Aorta (tissue), 5 donors: ENCODE results near the gene GALNT14. TPM values are rescaled to one million over a fixed set of nuclear protein-coding genes. Genes with fewer than 3 reads are reported as not detected.

Experiments
- ATAC-seq: fragments of 200-7000 bp; cut with Tn5 transposase; one replicate; pipeline ENCODE4 v1.9.1; 2022; ENCODE audit warnings: moderate library complexity; ENCODE audit not compliant: low FRiP score
- DNase-seq, 2 donors: peaks; one replicate each; pipeline ENCODE4 v3.0.0-alpha.2; 2020
- H3K27ac ChIP-seq, 2 donors: one replicate each; pipeline ENCODE4 v1.5.1; 2013; ENCODE audit warnings: low read length in 2 of 2, mild to moderate bottlenecking in 2 of 2, moderate library complexity in 2 of 2, control low read depth in 1 of 2, inconsistent platforms in 1 of 2, low read depth in 1 of 2
- H3K27me3 ChIP-seq, 2 donors: one replicate each; pipeline ENCODE4 v1.6.1; 2013; ENCODE audit warnings: control low read depth in 1 of 2, low read length in 1 of 2, mild to moderate bottlenecking in 1 of 2, moderate library complexity in 1 of 2; ENCODE audit not compliant: insufficient read depth in 2 of 2, control insufficient read depth in 1 of 2
- H3K36me3 ChIP-seq, 2 donors: one replicate each; pipeline ENCODE4 v1.6.1; 2013; ENCODE audit warnings: control low read depth in 1 of 2, low read length in 1 of 2, mild to moderate bottlenecking in 1 of 2; ENCODE audit not compliant: insufficient read depth in 2 of 2, control insufficient read depth in 1 of 2
- H3K4me1 ChIP-seq, 2 donors: one replicate each; pipeline ENCODE4 v1.6.1; 2013; ENCODE audit warnings: low read length in 2 of 2, control low read depth in 1 of 2, mild to moderate bottlenecking in 1 of 2, moderate library complexity in 1 of 2; ENCODE audit not compliant: insufficient read depth in 2 of 2, control insufficient read depth in 1 of 2
- H3K4me3 ChIP-seq, 2 donors: one replicate each; pipeline ENCODE4 v1.5.1; 2013; ENCODE audit warnings: low read length in 2 of 2, control low read depth in 1 of 2, mild to moderate bottlenecking in 1 of 2
- H3K9me3 ChIP-seq: one replicate; pipeline ENCODE4 v1.6.1; 2013; ENCODE audit warnings: mild to moderate bottlenecking, low read length; ENCODE audit not compliant: control insufficient read depth
- WGBS, 2 donors: extraction: QIAGEN DNeasy Blood & Tissue Kit; methylation state at CpG; one replicate each; pipeline ENCODE4 v1.1.7; 2013; 5-methylcytosine and 5-hydroxymethylcytosine counted together
- intact Hi-C, 2 donors: fragments of 100-400 bp; cut with DNase I; formaldehyde crosslinking; loops; one replicate each; pipeline versions ENCODE4 v1.14.2 to v1.15.0; 2022
- polyA plus RNA-seq, 2 donors: library from polyadenylated mRNA; stranded (reverse); fragments of 200-250 nt; gene quantifications; one replicate each; pipeline ENCODE4 v1.2.3, GENCODE V29; 2013
- total RNA-seq, 2 donors: library from RNA; stranded (reverse); fragmentation: NEBNext Ultra II Directional; extraction: Animal tissue kit (Norgen Biotek cat#: 25700); gene quantifications; one replicate each; pipeline ENCODE4 v1.2.1, GENCODE V29; 2021
- donor health status: healthy with polysubstance abuse.
- donor health status: Bipolar disorder and iron deficiency.
- donor health status: DM: no; HTN: no; CAD: no.
- donor health status: DM: no; HTN: no; CAD: no.
- donor health status: DM: yes; HTN: yes; CAD: no.

GALNT14 gene
- total and polyA plus RNA-seq, 4 donors, result 0.74 to 1.7 (median 1.2) TPM; not detected in 1

DNA sequence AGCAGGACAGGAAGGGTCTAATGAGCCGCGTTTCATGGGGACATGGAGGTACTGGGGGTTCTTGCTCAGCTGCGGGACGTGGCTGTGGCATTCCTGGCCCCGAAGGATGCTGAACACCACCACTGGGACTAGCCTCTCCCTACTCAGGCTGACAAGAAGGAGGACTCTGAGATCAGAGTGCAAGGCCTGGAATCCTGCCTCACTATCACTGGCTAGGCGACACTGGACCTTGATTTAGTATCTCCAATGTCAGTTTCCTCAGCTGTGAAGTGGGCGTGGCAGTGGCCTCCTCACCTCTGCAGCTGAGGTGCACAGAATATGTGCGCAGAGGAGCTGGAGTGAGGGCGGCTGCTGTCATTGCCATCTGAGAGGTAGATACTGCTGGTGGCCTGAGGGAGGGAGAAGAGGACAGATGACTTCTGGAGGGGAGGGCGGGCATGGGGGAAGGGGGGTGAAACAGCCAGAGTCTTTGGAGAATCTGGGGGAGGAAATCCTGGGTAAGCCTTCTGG is 173.2 kb downstream of the GALNT14 start:
- H3K27me3 ChIP-seq, result no peaks in the 10 kb centered on the region
- ATAC-seq (no peak), DNase-seq (no peak)
- 84 to 95% methylated on average over 10 of the region's 10 CpGs for WGBS, 2 donors
- no peak overlapping the region for H3K27ac ChIP-seq
- H3K9me3 ChIP-seq, result no peaks in the 10 kb centered on the region
- no peaks in the 10 kb centered on the region for H3K36me3 ChIP-seq
- H3K4me3 ChIP-seq, result no peak overlapping the region
- H3K4me1 ChIP-seq, result no peaks in the 10 kb centered on the region
- intact Hi-C loops, result no loop called here

DNA sequence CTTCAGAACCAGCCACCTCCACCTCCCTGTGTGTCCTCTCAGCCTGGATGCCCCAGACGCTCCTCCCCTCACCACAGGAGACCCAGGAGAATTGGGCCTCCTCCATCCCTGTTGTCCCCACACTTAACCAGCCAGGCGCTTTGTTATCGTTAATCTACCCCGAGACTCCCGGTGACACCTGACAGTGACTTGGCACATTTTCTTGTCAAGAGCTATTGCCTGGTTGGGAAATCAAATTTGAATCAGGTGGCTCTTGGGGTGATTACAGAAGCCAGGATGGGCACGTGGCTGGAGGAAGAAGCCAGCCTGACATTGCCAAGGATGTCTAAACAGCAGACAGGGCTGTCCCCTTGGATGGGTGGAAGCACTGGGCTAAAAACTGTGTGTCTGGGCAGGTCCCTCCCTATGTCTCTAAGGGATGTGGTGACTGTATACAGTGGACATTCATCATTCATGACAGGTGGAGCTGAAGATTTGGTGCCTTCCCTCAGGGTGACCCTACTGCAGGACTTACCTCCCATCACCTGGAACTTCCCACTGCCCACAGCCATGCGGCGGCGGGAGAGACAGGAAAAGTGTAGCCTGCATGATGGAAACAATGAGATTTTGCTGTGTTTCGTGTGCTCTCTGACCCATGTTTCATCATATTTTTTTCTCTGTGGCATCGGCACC is 173.8 kb downstream of the GALNT14 start:
- no peaks in the 10 kb centered on the region for H3K9me3 ChIP-seq
- ATAC-seq (no peak), DNase-seq (no peak)
- no peaks in the 10 kb centered on the region for H3K27me3 ChIP-seq
- 81 to 89% methylated on average over 11 of the region's 11 CpGs for WGBS, 2 donors
- H3K4me3 ChIP-seq, result no peak overlapping the region
- no peak overlapping the region for H3K27ac ChIP-seq
- no peaks in the 10 kb centered on the region for H3K36me3 ChIP-seq
- no peaks in the 10 kb centered on the region for H3K4me1 ChIP-seq
- intact Hi-C loops, result no loop called here

DNA sequence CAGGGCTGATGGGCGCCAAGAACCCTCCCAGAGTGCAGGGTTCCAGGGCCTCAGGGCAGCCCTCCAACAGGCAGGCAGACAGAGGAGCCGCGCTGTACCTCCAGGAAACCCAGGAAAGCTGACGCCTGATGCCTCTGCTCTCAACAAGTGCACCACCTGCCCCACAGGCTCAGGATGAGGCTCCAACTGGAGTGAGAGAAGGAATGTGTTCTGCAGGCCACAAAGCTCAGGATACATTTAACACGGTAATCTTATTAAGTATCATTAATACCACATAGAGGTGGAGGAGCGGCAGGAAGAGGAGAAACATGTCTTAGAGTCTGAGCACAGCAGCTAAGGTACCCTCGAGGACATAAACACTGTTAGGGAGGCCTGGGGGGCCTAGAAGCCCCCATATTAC is 175.1 kb downstream of the GALNT14 start:
- Histone ChIP-seq H3K27ac (no peak overlapping the region), H3K4me3 (no peak overlapping the region), H3K36me3 (no peaks in the 10 kb centered on the region), H3K9me3 (no peaks in the 10 kb centered on the region), H3K27me3 (no peaks in the 10 kb centered on the region), H3K4me1 (no peaks in the 10 kb centered on the region)
- ATAC-seq, result no peak
- intact Hi-C loops, result no loop called here
- DNase-seq, result no peak
- 44 to 46% methylated on average over 7 of the region's 7 CpGs for WGBS, 2 donors

DNA sequence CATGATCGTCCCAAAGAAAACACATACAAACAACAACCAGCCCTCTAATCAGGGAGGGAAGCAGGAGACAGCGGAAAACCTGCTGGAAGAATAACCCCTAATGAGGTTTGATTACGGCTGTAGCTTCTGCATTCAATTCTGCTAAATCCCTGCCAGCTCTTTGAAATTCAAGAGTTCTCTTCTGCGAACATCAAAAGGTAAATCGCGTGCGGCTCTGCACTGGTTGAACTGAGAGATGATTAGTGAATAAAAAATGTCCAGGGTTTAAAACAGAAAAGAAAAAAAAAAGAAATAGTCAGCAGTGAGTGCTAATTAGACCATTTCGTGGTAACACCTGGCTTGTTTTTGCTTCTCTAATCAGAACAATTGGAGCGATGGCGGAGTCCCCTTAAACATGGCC is 178.0 kb downstream of the GALNT14 start:
- Histone ChIP-seq H3K4me3 (no peak overlapping the region), H3K9me3 (no peaks in the 10 kb centered on the region), H3K36me3 (no peaks in the 10 kb centered on the region), H3K4me1 (no peaks in the 10 kb centered on the region), H3K27ac (no peak overlapping the region), H3K27me3 (no peaks in the 10 kb centered on the region)
- 93 to 96% methylated on average over 10 of the region's 10 CpGs for WGBS, 2 donors
- no peak for DNase-seq
- no peak for ATAC-seq
- intact Hi-C loops, result no loop called here

DNA sequence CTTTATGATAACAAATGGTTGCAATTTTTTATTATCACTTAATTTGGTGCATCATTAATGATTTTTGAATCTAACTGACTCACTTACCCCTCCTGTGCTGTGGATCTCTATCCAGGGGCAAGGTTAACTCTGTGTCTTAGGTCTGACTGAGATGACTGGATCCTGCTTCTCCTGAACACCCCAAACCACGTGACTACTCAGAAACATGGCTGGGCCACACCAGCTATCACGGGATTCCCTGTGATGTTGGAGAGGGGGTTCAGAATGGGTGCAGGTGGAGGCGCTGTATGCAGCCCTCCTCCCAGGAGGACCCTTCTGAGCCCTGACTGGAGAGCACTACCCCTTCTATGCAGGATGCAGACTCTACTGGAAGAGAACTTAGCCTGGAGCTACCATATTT is 178.6 kb downstream of the GALNT14 start:
- Histone ChIP-seq H3K36me3 (no peaks in the 10 kb centered on the region), H3K4me1 (no peaks in the 10 kb centered on the region), H3K27me3 (no peaks in the 10 kb centered on the region), H3K4me3 (no peak overlapping the region), H3K9me3 (no peaks in the 10 kb centered on the region), H3K27ac (no peak overlapping the region)
- intact Hi-C loops, result no loop called here
- 87 to 88% methylated on average over 3 of the region's 3 CpGs for WGBS, 2 donors
- DNase-seq, result no peak
- no peak for ATAC-seq

DNA sequence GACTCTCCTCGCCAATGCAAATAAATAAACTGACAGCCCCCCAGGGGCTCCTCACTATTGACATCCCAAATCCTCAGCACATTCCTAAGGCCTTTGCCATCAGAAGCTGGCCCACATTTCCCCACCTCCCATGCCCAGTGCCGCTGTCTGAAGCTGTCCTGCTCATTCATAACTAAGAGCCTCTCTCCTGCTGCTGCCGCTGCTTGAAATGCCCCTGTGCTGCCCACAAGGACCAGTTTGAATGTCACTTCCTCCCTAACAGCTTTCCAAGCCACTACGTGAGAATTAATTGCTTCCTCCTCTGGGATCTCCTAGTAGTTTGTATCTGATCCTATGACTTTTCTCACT is 179.3 kb downstream of the GALNT14 start:
- Histone ChIP-seq H3K27me3 (no peaks in the 10 kb centered on the region), H3K27ac (no peak overlapping the region), H3K4me1 (no peaks in the 10 kb centered on the region), H3K36me3 (no peaks in the 10 kb centered on the region), H3K4me3 (no peak overlapping the region), H3K9me3 (no peaks in the 10 kb centered on the region)
- intact Hi-C loops, result no loop called here
- DNase-seq (no peak), ATAC-seq (no peak)
- WGBS, 2 donors, result 26 to 30% methylated on average over 4 of the region's 4 CpGs

DNA sequence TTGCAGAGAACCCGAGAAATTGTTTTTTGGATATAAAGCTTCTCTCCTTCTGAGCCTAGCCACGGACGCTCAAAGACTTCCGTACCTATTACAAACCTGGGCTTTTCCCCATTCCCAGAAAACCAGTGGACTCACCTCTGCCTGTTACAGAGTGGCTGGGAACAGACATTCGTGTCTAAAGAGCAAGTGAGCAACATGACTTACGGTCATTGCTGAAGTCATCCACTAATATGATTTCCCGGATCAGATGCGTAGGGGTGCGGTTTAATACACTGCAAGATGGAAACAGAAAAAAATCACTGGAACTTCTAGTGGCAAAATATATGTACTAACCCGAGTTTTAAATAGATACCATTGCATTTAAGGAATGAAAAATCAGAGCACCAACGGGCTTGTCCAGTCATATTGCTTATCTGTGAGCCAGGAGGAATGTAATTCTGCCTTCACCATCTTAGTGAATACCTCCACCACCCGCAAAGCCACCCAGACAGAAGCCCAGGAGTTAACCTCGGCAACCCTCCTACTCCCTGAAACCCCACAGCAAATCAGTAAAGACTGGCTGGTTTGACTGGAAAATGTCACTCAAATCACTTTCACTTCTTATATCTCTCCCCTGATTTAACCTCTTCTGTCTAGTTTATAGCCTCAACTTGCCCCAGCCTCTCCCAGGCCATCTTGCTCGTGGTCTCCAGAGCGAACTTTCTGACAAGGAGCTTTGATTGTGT is 179.9 kb downstream of the GALNT14 start:
- Histone ChIP-seq H3K4me3 (no peak overlapping the region), H3K27ac (no peak overlapping the region), H3K27me3 (no peaks in the 10 kb centered on the region), H3K36me3 (no peaks in the 10 kb centered on the region), H3K4me1 (no peaks in the 10 kb centered on the region), H3K9me3 (no peaks in the 10 kb centered on the region)
- DNase-seq, result no peak
- WGBS, 2 donors, result 74 to 79% methylated on average over 15 of the region's 15 CpGs
- no peak for ATAC-seq
- intact Hi-C loops, result no loop called here

DNA sequence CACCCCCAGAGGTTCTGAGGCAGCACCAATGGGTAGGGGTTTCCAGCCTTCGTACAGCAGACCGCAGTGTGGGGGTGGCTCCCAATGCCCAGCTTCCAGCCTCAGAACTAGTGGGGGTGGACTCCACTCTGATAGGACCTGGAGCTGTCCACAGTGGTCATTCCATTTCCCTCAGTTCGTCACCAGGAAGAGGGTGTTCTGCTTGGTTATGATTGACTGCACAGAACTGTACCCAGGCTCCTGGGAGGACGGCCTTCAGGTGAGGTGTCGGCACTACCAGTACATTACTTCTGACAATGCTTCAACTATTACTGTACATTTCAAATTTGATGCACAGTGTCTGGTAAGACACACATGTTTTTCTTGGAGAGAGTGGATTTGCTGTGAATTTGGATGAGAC is 180.6 kb downstream of the GALNT14 start:
- ATAC-seq (no peak), DNase-seq (no peak)
- Histone ChIP-seq H3K27ac (no peak overlapping the region), H3K4me1 (no peaks in the 10 kb centered on the region), H3K27me3 (no peaks in the 10 kb centered on the region), H3K36me3 (no peaks in the 10 kb centered on the region), H3K9me3 (no peaks in the 10 kb centered on the region), H3K4me3 (no peak overlapping the region)
- intact Hi-C loops, result no loop called here
- 58 to 75% methylated on average over 5 of the region's 5 CpGs for WGBS, 2 donors

DNA sequence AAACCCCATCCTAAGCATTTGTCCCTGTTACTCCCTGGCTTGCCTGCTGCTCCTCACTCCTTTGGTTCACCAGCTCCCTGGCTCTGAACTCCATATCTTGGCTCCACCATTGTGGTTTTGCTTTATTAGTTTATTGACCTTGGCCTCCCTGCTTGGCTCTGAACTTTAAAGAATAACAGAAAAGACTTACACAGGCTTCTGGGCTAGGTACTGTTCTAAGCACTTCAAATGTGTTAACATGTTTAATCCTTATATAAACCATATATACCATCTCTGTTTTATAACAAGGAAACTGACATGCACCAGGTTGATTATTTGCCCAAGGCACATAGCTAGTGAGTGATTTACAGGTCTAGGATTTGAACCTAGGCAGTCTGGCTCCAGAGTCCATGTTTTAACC is 181.2 kb downstream of the GALNT14 start:
- ATAC-seq, result peak; percentile 68
- intact Hi-C loops, result no loop called here
- no peak for DNase-seq
- Histone ChIP-seq H3K36me3 (no peaks in the 10 kb centered on the region), H3K9me3 (no peaks in the 10 kb centered on the region), H3K4me1 (no peaks in the 10 kb centered on the region), H3K27me3 (no peaks in the 10 kb centered on the region), H3K4me3 (no peak overlapping the region), H3K27ac (no peak overlapping the region)
